Cerebellar nuclear complex (tissue), 1 donor: Measurements from ENCODE around the gene USH2A.

Source experiments
- DNase-seq, 2 experiments: peaks; one replicate each; lab custom pipeline; 2025; lab: John Stamatoyannopoulos, UW

Gene USH2A, protein sequence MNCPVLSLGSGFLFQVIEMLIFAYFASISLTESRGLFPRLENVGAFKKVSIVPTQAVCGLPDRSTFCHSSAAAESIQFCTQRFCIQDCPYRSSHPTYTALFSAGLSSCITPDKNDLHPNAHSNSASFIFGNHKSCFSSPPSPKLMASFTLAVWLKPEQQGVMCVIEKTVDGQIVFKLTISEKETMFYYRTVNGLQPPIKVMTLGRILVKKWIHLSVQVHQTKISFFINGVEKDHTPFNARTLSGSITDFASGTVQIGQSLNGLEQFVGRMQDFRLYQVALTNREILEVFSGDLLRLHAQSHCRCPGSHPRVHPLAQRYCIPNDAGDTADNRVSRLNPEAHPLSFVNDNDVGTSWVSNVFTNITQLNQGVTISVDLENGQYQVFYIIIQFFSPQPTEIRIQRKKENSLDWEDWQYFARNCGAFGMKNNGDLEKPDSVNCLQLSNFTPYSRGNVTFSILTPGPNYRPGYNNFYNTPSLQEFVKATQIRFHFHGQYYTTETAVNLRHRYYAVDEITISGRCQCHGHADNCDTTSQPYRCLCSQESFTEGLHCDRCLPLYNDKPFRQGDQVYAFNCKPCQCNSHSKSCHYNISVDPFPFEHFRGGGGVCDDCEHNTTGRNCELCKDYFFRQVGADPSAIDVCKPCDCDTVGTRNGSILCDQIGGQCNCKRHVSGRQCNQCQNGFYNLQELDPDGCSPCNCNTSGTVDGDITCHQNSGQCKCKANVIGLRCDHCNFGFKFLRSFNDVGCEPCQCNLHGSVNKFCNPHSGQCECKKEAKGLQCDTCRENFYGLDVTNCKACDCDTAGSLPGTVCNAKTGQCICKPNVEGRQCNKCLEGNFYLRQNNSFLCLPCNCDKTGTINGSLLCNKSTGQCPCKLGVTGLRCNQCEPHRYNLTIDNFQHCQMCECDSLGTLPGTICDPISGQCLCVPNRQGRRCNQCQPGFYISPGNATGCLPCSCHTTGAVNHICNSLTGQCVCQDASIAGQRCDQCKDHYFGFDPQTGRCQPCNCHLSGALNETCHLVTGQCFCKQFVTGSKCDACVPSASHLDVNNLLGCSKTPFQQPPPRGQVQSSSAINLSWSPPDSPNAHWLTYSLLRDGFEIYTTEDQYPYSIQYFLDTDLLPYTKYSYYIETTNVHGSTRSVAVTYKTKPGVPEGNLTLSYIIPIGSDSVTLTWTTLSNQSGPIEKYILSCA (N-terminal part only)

DNA sequence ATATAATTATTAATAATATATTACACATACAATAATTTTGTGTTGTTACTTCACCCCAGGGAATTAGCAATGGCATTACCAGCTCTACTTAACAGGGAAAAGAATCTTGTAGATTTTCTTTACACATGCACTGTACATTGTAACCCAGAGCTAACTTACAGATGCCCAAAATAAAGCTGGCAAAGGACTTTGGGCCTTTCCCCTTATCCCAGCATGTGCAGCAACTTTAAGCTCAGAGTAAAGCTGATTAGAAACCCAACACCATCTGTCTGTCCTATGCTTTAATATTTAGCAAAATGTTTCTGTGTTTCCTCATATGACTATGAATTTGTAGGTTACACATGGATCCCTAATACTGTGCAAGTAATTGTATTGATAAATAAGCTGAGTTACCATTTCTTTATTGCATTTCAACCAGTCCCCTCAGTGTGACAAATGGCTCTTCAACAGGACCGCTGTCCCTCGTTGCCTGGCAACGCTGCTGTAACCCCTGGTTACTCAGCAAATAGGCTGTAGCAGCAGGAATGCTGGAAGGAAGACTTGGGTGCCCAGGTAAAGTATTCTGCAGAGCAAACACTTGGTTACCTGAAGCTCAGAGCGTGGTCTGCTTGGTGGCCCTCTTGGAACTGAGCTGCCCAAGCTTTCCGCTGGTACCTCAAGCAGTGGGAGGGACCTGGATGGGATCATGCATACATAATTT, at the start of gene USH2A:
TSS of gene USH2A (minus strand) at position 628 of the 700 bp plus-strand sequence. CDS start 1,112 bp downstream, outside the sequence.
- no peak for DNase-seq

DNA sequence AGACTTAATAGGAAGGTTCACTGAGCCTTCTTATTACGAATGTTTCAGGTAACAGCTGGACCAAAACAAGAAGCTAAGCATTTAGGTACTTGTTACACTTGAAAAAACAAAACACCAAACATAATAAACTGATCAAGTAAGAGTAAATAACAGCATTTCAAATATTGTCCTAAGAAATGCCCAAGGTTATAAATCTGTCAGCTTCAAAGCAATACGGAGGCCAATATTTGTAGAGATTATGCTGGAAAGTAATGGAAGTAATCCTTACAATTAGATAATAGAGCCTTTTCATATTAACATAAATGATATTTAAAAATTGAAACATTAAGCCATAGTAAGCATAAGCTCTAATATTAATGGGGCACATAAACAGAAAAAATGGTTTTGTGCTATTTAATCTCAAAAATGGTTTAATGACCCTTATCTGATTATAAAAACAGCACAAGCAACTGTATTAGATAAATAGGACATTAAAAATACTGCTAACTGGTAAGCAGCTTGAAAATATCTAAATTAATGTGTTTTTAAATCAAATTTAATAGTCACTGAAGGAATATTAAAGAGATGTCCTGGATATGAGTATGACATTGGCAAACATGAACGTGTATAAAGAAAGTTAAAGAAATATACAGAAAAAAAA, 43.0 kb upstream of the USH2A start:
- DNase-seq = no peak

DNA sequence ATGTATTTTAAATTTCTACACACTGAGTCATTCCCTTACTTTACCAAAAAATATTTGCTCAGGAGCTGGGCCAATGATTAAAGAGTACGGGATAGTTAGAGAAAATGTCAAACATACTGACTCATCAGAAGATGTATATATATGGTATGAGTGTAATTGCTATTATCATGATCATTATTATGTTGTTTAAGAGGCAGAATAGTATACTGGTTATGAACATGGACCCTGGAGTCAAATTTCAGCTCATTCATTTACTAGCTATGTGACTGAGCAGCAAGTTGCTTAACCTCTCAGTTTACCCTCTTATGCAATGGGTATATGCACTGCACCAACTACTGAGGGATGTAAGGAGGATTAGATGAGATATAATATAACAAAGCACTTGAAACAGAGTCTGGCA, 41.2 kb upstream of the USH2A start:
- no peak for DNase-seq

DNA sequence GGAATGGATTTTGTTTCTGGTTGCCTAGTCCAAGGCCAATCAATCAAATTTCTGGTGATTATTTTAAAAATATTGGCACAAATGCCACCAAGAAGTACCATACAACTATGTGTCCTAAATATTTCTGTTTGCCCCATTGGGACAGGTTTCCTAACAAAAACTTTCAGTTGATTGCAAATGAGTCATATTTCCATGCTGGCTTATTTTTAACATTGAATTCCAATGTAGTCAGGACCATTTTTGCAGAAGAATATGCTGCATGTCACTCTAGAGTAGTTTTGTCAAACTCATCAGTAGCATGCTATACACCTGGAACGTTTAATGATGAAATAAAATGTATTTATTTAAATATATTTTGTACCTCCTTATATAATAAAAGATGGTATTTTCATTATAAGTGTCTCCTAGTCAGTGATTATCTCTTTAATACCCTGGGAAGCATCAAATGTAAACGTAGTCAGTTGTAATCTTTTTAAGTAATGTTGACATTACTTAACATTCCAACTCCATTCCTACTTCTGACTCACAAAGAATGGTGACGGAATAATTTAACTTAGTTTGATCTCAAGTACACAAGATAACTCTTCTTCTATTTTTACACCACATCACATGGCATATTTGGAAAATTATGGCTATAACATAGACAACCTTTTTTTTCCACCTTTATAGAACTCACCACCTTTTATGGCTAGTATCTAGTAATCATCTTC, 39.0 kb upstream of the USH2A start:
- DNase-seq = no peak

DNA sequence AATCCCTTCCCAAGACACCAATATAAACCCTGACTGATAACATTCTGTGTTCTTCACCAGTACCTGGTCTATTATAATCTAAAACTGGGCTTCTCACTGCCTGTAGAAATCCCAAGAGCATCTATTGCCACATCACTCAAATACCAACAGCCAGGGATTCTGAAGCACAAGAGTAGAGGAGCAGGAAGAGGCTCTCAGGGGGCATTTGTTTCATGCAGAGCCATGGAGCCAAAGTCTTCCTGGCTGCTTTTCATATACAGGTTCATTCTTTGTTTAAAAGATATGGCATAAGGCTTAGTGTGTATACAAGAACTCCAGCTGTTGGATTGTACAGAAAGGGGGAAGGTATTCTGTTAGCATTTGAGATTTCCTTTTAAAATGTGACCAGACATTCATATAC, 38.2 kb upstream of the USH2A start:
- DNase-seq = no peak

DNA sequence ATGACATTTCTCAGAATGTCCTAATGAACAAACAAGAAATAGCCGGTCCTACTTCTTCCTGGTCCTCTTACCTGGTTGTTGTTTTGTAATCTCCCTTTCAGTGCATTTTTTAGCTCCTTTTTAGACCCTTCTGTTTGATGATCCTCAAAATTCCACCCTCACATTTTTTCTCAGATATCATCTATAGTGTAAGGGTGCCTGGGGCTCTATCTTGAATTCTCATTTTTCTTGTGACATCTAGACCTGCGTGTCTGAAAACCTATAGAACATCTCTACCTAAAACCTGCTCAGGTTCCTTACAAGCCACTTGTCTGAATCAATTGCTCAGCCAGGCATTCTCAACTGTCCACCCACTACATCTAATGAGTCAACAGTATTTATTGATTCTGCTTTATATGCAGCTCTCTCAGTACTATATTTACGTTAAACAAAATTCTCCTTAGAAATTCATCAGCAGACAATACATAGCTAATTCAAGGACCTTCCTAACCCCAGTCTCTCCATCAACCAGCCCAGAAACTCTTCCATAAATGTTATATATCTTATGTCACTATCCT, 36.5 kb upstream of the USH2A start:
- no peak for DNase-seq

DNA sequence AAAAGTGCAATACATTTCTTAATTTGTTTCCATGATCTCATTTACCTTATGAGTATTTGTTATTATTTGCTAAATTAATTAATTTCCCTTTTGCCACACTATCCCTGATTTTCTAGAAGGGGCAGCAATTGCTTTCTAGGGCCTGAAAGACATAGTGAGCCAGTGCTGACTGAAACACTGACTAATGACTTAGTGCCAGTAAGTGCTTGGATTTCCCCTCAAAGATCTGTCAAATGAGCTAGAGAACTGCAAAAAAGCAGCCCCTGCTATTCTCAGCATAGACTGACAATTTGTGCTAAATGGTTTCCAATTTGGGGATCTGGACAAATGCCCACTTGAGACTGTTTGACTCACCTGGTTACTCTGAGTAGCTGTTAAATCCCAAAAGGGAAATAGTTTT, 35.6 kb upstream of the USH2A start:
- no peak for DNase-seq

DNA sequence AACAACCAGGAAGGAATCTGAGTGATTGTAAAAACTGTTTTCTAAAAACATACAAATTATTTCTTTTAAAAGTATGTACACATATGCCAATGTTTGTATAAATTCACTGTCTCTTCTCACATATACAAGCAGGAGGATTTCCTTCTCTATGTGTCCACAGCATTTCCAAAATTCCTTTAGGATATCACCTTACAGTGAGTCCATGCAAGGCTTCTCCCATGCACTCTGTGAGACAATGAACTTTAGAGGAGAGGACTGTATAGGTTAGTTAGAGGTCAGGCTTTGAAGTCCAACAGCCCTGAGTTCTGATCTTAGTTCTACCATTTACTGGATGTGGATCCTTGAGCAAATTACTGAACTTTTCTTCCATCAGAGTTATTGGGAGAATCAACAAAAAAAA, 34.1 kb upstream of the USH2A start:
- DNase-seq = no peak

DNA sequence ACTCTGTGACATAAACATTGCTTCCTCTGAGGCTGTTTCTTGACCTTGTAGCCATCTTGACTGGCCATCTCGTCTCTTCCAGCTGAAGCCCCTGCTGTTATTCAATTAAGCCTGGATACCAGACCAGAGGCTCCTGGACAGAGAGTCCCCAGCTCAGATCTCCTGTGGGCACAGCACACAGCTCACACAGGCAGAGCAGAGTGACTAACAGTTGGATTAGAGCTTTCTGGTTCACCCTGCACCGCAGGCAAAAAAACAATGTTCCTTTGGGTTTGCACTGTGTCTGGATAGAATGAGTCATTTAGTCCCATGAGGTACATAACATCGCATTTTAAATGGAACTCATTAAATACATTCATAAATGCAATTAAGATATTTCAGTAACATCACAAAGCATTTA, 33.4 kb upstream of the USH2A start:
- DNase-seq = no peak

DNA sequence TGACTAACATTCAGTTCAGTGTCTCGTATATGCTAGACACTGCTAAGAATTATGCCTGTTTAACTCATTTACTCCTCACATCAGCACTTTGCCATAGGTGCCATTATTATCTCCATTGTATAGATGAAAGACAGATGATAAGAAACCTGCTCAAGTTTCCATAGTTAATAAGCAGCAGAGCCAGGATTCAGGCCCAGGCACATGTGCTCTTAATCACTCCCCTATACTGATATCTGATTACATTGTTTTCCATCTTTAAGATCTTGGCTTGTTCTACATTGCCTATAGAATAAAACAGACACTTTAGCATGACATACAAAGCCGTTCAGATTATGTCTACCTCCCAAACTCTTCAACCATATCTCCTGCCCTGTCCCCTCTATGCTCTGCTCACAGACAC, 30.5 kb upstream of the USH2A start:
- DNase-seq = no peak

DNA sequence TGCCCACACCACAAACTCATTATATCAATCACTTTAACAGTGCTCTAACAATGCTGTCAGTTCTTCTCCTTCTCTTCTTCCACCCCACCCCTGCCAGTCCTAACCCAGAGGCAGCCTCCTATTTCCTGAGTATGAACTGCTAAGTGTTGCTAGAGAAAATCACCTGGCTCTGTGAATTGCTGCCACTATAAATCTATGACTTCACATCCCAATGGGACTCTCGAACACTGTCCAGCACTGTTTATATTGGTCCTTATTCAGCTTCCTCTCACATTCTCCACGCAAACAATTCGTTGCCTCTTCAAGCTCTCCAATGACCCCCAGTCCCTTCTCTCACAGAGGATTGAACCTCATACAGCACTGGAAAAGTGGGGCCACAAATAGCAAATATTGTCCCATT, 27.0 kb upstream of the USH2A start:
- DNase-seq = no peak

DNA sequence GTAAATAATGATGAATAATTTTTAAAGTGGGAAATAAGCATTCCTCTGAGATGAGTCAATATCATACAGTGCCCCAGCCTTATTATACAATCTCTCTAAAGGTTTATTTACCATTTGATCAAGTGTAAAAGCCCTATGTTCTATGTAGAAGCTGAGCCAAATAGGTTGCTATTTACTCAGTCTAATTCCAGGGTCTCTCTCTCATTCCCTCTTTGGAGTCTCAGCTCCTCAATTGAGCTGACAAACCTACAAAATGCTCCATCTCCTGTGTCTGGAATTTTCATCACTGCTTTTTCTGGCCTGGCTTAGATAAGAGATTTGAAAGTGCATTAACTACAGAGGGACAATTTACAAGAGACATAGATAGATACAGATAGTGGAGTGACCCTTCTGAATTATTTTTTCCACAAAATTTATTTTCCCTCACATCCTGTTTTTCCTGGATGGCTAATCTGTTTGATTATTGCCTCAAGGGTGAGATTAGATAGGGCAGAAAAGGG, 24.8 kb upstream of the USH2A start:
- DNase-seq = no peak

DNA sequence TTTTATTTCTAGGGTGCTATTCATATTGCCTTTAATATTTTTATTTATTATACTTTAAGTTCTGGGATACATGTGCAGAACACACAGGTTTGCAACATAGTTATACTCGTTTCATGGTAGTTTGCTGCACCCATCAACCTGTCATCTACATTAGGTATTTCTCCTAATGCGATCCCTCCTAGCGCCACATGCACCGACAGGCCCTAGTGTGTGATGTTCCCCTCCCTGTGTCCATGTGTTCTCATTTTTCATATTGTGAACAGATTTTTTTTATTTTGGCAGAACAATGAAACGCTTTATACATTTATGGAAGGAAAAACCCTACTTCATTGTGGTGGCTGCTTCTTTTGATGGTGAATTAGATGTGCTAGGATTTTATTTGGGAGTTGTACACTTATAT, 14.4 kb upstream of the USH2A start:
- no peak for DNase-seq

DNA sequence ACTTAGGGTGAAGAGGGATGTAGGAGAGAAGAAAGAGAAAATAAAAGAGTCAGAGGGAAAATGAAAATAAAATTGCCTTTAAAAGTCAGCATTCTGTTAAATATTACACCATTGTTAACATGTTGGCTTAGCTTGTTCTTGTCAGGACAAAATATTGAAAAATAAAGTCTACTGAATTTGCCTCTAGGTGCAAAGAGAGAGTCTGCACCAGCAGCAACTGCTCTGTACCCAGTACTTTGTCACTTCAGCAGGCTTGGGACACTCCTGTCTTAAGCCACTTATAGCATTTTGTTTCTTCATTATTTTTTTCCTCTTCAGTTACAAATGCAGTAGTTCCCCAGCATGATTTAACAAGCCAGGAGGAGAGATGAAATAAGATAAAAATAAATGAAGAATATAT, 11.0 kb upstream of the USH2A start:
- no peak for DNase-seq

DNA sequence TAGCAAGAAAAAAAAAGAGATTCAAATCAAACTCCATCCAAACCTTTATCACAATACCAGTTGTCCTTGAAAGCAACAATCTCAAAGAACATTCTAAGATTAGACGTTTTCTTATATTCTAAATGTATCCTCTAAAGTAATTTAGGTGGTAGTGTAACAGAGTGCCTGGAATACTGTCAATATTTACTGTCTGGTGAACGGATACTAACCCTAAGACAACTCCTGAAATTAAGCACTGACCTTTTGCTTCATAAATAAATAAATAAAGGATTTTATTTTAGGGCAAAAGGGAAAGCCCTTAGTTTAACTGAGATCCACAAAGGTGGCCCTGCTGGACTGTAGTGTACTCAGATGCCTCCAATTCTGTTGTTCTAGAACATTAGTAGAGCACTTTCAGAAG, 9.9 kb upstream of the USH2A start:
- DNase-seq = no peak

DNA sequence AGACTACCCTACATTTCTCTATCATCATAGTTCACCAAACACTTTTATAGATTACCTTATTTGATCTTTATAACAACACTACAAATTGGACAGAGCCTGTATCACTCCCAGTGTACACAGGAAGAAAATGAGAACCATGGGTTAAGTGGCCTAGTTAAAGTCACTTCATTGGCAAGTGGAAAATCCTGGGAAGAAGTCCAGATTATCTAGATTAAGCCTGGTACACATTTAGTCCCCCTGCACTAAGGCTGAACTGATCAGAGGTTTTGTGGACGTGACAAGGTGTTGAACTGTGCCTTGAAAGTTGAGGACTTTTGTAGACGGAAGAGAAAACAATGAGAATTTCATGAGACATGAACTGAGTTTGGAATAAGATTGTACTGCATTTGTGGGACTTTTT, 7.5 kb upstream of the USH2A start:
- DNase-seq = no peak

DNA sequence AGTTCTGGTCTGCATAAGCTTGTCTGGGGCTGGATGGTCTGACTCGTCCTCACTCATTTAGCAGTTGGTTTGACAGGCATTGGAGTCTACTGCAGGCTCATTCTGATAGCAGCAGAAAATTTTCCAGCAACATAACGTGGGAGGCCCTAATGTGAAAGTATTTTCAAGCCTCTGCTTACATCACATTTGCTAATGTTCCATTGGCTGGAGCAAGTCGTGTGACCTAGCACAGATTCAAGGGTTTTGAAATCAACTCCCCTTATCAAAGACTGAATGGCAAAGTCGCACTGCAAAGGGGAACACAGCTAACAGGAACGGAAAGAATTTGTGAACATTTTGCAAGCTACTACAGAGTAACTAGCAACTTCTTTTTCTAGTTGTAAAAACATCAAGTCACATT, 2.3 kb upstream of the USH2A start:
- DNase-seq = no peak

DNA sequence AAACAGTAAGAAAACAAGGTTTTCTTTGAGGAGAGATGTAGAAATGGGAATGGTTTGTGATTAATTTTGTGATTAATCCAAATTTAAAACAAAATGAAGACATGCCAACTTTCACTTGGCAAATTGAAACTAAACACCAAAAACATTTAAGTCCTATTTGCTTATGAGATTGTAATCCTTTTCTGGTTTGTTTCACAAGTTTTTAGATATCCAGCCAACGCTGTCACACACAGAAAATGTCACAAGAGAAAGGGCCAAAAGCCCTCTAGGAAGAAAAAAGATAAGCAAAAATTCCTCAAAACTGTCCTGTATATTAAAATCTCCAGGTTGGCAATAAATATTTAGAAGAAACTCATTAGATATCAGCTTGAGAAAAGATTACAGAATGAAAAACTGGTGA, 2.5 kb downstream of the USH2A start:
- DNase-seq = no peak

DNA sequence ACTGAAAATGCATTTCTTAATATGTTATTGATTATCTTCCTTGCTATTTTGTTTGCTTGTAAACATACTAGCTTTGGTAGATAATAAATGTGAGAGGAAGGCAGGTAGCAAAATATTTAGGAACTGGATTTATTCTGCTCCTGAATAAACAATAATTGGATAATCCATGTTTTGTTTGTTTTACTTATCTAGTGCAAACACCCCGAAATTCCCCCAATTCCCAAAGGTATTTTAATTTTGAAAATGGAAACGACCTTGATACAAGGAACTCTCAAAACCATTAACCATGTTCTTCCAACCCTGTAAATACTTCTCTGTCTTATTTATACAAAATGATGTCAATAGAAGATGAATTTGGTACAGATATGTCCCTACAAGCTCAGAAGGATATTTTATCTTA, 3.0 kb downstream of the USH2A start:
- DNase-seq = no peak

DNA sequence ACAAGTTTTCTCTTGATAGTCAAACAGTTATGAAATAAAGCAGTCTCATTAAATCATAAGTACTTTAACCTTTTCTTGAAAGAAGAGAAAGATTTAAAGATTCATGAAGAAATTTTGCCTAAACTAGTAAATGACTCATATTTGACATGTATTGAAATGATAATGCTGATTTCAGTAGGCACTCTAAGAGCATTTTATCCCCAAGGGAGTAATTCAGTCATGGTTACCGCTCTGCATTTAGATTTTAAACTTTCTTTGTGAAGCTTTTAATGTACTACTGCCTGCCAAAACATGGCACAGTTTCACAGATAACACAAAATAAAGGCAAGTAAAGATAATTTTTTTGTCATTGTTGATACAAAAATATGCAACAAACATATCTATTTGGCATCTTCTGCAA, 6.8 kb downstream of the USH2A start:
- DNase-seq = no peak
